GM12878 (cell line): ENCODE data around the gene REEP5.

Experiments used
- BHLHE40 ChIP-seq, 2 experiments: fragments of 450-650 bp in 1 of 2; IDR thresholded peaks; 2 replicates each; pipeline ENCODE4 v1.6.1; 2011 to 2017; ENCODE audit warnings: low read depth in 2 of 2, borderline replicate concordance in 1 of 2, improper control_type of control experiment in 1 of 2, low read length in 1 of 2, mild to moderate bottlenecking in 1 of 2
- CEBPB ChIP-seq, 2 experiments: fragments of 150-350 bp in 1 of 2; IDR thresholded peaks; 2 replicates each; pipeline ENCODE4 v1.6.1; 2012 to 2014; ENCODE audit warnings: low read depth in 2 of 2, low read length in 2 of 2, borderline replicate concordance in 1 of 2, inconsistent platforms in 1 of 2
- FOXK2 ChIP-seq: fragments of 450-650 bp; IDR thresholded peaks from 2 replicates; pipeline ENCODE4 v1.6.1; 2017; ENCODE audit warnings: mild to moderate bottlenecking, moderate library complexity
- JUND ChIP-seq: IDR thresholded peaks from 2 replicates; pipeline ENCODE4 v1.6.1; 2012; ENCODE audit warnings: low read depth, mild to moderate bottlenecking, low read length, improper control_type of control experiment, moderate library complexity
- NR2C2 ChIP-seq: IDR thresholded peaks from 2 replicates; pipeline ENCODE4 v1.6.1; 2011; ENCODE audit warnings: borderline replicate concordance, low read depth; ENCODE audit not compliant: control insufficient read depth, insufficient read length
- PKNOX1 ChIP-seq: fragments of 450-650 bp; IDR thresholded peaks from 2 replicates; pipeline ENCODE4 v1.6.1; 2016; ENCODE audit warnings: mild to moderate bottlenecking
- STAT1 ChIP-seq: fragments of 450-650 bp; conservative IDR thresholded peaks from 2 replicates; pipeline ENCODE4 v1.6.1; 2014; ENCODE audit warnings: antibody characterized with exemption, mild to moderate bottlenecking
- ZSCAN29 ChIP-seq: fragments of 450-650 bp; IDR thresholded peaks from 2 replicates; pipeline ENCODE4 v1.6.1; 2017; ENCODE audit warnings: mild to moderate bottlenecking, moderate library complexity
- TF ChIP-seq, protein P1 (sequence below): fragments of 450-650 bp; formaldehyde crosslinking; IDR thresholded peaks from 2 replicates; pipeline ENCODE4 v1.5.0; 2022; ENCODE audit warnings: mild to moderate bottlenecking, missing genetic modification characterization
- TF ChIP-seq, protein P2 (sequence below), 3 experiments: IDR thresholded peaks in 2 of 3; conservative IDR thresholded peaks in 1 of 3; 2 replicates each; pipeline ENCODE4 v1.5.1; 2011; ENCODE audit warnings: low read depth in 3 of 3, low read length in 3 of 3, mild to moderate bottlenecking in 3 of 3, control low read depth in 2 of 3, moderate library complexity in 2 of 3, inconsistent platforms in 1 of 3, mixed read lengths in 1 of 3; ENCODE audit not compliant: control insufficient read depth in 2 of 3, insufficient read depth in 1 of 3; ENCODE audit errors: extremely low read depth in 1 of 3
- TF ChIP-seq, protein P3 (sequence below): fragments of 450-650 bp; IDR thresholded peaks from 2 replicates; pipeline ENCODE4 v1.6.1; 2018; ENCODE audit warnings: mild to moderate bottlenecking, low read depth, moderate library complexity; ENCODE audit not compliant: partially characterized antibody

GRCh38 chr5:112921026-112921832, 798 bp downstream of the REEP5 start:
- TF ChIP-seq NR2C2 (no peak), JUND (no peak), FOXK2 (no peak), CEBPB (IDR thresholded peaks at IDR 0.05; ENCODE audit: borderline replicate concordance in 1 of 2, low read depth in 2 of 2, low read length in 2 of 2) (no peak), ZSCAN29 (no peak), BHLHE40 (IDR thresholded peaks at IDR 0.05; ENCODE audit: borderline replicate concordance in 1 of 2, low read depth in 2 of 2, low read length in 1 of 2) (peak in 1 of 2 experiments; percentile 31; a peak in 1 of 4 replicates), PKNOX1 (no peak), STAT1 (no peak)
- TF ChIP-seq, protein P1, sequence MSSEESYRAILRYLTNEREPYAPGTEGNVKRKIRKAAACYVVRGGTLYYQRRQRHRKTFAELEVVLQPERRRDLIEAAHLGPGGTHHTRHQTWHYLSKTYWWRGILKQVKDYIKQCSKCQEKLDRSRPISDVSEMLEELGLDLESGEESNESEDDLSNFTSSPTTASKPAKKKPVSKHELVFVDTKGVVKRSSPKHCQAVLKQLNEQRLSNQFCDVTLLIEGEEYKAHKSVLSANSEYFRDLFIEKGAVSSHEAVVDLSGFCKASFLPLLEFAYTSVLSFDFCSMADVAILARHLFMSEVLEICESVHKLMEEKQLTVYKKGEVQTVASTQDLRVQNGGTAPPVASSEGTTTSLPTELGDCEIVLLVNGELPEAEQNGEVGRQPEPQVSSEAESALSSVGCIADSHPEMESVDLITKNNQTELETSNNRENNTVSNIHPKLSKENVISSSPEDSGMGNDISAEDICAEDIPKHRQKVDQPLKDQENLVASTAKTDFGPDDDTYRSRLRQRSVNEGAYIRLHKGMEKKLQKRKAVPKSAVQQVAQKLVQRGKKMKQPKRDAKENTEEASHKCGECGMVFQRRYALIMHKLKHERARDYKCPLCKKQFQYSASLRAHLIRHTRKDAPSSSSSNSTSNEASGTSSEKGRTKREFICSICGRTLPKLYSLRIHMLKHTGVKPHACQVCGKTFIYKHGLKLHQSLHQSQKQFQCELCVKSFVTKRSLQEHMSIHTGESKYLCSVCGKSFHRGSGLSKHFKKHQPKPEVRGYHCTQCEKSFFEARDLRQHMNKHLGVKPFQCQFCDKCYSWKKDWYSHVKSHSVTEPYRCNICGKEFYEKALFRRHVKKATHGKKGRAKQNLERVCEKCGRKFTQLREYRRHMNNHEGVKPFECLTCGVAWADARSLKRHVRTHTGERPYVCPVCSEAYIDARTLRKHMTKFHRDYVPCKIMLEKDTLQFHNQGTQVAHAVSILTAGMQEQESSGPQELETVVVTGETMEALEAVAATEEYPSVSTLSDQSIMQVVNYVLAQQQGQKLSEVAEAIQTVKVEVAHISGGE, result no peak
- TF ChIP-seq, protein P2, sequence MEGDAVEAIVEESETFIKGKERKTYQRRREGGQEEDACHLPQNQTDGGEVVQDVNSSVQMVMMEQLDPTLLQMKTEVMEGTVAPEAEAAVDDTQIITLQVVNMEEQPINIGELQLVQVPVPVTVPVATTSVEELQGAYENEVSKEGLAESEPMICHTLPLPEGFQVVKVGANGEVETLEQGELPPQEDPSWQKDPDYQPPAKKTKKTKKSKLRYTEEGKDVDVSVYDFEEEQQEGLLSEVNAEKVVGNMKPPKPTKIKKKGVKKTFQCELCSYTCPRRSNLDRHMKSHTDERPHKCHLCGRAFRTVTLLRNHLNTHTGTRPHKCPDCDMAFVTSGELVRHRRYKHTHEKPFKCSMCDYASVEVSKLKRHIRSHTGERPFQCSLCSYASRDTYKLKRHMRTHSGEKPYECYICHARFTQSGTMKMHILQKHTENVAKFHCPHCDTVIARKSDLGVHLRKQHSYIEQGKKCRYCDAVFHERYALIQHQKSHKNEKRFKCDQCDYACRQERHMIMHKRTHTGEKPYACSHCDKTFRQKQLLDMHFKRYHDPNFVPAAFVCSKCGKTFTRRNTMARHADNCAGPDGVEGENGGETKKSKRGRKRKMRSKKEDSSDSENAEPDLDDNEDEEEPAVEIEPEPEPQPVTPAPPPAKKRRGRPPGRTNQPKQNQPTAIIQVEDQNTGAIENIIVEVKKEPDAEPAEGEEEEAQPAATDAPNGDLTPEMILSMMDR (IDR thresholded peaks at IDR 0.05 in 2 of 3, conservative IDR thresholded peaks at IDR 0.05 in 1 of 3; ENCODE audit: control insufficient read depth in 2 of 3, extremely low read depth in 1 of 3, insufficient read depth in 1 of 3, low read depth in 3 of 3, low read length in 3 of 3), result peak in 2 of 3 experiments; percentile 1 to 20; a peak in 2 of 6 replicates
- TF ChIP-seq, protein P3, sequence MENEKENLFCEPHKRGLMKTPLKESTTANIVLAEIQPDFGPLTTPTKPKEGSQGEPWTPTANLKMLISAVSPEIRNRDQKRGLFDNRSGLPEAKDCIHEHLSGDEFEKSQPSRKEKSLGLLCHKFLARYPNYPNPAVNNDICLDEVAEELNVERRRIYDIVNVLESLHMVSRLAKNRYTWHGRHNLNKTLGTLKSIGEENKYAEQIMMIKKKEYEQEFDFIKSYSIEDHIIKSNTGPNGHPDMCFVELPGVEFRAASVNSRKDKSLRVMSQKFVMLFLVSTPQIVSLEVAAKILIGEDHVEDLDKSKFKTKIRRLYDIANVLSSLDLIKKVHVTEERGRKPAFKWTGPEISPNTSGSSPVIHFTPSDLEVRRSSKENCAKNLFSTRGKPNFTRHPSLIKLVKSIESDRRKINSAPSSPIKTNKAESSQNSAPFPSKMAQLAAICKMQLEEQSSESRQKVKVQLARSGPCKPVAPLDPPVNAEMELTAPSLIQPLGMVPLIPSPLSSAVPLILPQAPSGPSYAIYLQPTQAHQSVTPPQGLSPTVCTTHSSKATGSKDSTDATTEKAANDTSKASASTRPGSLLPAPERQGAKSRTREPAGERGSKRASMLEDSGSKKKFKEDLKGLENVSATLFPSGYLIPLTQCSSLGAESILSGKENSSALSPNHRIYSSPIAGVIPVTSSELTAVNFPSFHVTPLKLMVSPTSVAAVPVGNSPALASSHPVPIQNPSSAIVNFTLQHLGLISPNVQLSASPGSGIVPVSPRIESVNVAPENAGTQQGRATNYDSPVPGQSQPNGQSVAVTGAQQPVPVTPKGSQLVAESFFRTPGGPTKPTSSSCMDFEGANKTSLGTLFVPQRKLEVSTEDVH, result no peak
